PC-3 (cell line): ENCODE results near the gene LSMEM2.

Experiments used
- CTCF ChIP-seq: fragments of 300-600 bp; sonication (generic); conservative IDR thresholded peaks from 2 replicates; pipeline ENCODE4 v1.5.1; 2017; ENCODE audit warnings: antibody characterized with exemption, low read depth, mild to moderate bottlenecking, low read length
- EZH2 ChIP-seq: fragments of 300-600 bp; sonication (generic); IDR thresholded peaks from one replicate; pipeline ENCODE4 v1.6.1; 2017; ENCODE audit warnings: antibody characterized with exemption, mild to moderate bottlenecking, low read length; ENCODE audit not compliant: unreplicated experiment
- EZH2phosphoT487 ChIP-seq: fragments of 300-600 bp; sonication (generic); IDR thresholded peaks from 2 replicates; pipeline ENCODE4 v1.6.1; 2018; ENCODE audit warnings: mild to moderate bottlenecking, antibody characterized with exemption, low read length, borderline replicate concordance

- TF ChIP-seq EZH2phosphoT487 (no peak), CTCF (no peak), EZH2 (no peak)
Measured at GRCh38 chr3:50250514-50250913, 28.4 kb upstream of the LSMEM2 start.
